DMS 273 treated with DMSO at 0.1 percent for 48 hours (cell line): Measurements from ENCODE around the gene TBC1D3G.
"Not testable (repeated sequence)": the region's sequence is repeated elsewhere in the genome, so short reads cannot be mapped to it uniquely, and the experiment has no call there.

Experiments used
- DNase-seq: peaks from one replicate; lab custom pipeline; 2025; lab: John Stamatoyannopoulos, UW

The TBC1D3G gene

DNA sequence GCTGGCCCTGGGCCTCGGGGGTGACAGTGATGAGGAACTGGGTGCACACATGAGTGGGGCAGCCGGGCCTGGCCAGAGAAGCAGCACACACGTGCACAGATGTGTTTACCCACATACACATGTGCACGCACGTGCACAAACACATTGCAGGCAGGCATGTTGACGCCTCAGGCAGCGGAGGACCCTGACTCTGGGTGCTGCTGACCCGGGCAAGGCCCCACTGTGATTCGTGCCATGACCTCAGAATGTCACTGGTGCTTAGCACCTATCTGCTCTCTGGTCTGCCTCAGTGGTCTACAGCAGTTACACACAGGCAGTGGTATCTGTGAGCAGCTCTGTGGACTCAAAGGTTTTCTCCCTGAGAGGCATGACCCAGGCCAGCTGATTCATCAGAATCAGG lies at the start of gene TBC1D3G:
TSS of gene TBC1D3G (plus strand) at position 301 of the 400 bp plus-strand sequence. CDS start 1,528 bp downstream, outside the sequence.
- DNase-seq: not testable (repeated sequence)

DNA sequence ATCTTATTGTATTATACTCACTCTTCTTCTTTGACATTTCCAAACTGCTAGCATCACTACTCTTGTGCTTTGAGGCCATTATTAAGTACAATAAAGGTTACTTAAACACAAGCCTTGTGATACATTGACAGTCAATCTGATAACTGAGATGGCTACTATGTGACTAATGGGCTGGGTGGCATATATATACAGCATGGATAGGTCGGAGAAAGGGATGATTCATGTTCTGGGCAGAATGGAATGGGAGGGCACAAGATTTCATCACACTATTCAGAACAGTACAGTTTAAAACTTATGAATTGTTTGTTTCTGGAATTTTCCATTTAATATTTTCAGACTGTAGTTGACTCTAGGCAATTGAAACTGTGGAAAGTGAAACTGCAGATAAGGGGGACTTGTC lies 40.4 kb upstream of the TBC1D3G start:
- DNase-seq: not testable (repeated sequence)

DNA sequence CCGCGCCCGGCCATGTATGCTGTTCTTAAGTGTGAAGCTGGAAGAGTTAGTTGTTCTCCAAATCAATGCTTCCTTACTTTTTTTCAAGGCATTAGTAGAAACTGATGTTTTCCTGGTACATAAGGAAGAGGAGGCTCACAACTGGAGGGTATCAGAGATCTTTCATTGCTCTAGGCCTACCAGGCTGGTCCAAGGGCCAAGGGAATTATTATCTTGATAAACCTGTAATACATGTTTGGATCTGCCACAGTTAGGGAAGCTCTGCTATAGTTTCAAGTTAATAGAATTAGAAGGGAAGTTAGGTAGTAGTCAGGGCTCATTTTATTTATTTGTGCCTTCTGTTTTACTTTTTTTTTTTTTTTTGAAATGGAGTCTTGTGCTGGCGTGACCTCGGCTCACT lies 39.5 kb upstream of the TBC1D3G start:
- not testable (repeated sequence) for DNase-seq

DNA sequence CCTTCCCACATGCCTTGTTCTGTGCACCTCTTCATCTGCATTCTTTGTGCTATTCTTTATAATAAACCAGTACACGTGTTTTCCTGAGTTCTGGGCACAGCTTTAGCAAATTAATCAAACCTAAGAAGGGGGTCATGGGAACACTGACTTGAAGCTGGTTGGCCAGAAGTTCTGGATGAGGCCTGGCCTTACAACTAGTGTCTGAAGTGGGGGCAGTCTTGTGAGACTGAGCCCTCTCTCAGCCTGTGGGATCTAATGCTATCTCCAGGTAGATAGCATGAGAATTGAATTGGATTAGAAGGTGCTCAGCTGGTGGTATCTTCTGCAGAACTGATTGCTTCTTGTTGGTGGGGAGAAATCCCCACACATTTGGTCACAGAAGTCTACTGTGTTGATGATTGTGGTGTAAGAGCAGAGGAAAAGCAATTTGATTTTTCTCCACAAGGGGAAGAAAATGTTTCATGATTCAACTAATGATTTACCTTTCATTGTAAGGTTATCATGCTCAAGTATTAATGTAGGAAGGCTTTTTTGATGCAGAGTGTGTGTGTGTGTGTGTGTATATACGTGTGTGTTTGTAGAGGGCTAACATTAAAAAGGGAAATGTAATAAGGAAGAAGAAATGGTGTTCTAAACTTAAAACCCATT lies 33.6 kb upstream of the TBC1D3G start:
- not testable (repeated sequence) for DNase-seq

DNA sequence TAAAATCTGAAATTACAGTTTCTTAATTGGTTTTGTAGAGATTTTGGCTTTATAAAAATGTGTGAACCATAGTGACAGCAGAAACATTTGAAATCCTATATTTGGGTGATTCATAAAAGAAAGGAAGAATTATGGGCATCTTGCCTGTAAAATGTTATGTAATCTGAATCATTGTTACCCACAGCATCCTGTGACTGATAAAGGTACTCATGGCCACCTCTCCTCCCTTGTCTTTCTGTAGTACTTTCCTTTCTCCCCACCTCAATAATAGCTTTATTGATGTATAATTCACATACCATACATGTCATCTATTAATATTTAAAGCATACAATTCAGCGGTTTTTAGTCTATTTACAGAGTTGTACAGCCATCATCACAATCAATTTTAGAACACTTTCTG lies 28.5 kb upstream of the TBC1D3G start:
- DNase-seq: not testable (repeated sequence)

DNA sequence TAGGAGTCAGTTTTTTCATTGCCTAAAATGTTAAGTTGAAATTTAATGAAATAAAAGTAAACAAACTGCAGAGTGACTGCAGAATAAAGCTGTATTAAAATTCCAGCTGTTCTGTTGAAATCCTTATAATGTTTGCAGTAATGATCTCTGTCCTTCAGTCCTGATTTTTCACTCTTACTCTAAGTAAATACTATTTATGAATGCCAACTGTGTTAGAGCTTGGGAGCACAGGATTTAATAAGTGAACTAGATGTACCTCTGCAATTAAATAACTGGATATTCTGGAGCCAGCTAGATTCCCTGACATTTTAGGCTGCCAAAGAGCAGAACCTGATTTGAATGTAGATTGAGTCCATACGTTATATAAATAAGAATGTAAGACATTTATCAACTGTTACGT lies 7.9 kb upstream of the TBC1D3G start:
- DNase-seq: not testable (repeated sequence)

DNA sequence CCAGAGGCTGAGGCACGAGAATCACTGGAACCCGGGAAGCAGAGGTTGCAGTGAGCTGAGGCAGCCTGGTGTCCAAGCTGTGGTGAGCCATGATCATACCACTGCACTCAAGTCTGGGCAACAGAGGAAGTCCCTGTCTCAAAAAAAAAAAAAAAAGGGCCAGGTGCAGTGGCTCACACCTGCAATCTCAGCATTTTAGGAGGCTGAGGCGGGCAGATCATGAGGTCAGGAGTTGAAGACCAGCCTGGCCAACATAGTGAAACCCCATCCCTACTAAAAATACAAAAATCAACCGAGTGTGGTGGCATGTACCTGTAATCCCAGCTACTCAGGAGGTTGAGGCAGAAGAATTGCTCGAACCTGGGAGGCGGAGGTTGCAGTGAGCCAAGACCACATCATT lies 38.8 kb downstream of the TBC1D3G start:
- DNase-seq: not testable (repeated sequence)

DNA sequence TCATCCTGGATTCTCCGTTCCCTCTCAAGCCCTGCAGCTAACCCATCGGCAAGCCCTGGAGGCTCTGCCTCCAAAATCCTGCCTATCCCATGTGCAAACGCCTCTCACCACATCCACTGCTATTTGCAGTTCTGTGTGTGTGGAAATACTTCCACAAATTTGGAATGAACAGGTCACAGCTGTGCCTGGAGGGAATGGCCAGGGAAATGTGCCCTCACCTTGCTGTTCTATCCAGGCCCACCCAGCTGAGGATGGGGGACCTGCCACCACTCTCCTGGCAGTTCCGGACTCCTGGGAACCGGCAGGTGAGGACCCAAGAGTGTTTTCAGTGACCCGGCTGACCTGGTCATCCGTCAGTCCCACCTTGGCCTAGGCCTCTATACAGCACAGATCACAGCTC lies 52.3 kb downstream of the TBC1D3G start:
- DNase-seq: not testable (repeated sequence)
